Mesenchymal stem cell (in vitro differentiated cells and primary cell): ENCODE results near the gene ZNF512.
"Not testable (repeated sequence)": the region's sequence is repeated elsewhere in the genome, so short reads cannot be mapped to it uniquely, and the experiment has no call there.

Source experiments
- DNase-seq: peaks from one replicate; pipeline ENCODE4 v3.0.0-alpha.2; 2013
- H2AFZ ChIP-seq: one replicate; pipeline ENCODE4 v1.6.1; 2013; ENCODE audit warnings: low read depth, mild to moderate bottlenecking, control low read depth, inconsistent platforms, low read length, moderate library complexity
- H2AK5ac ChIP-seq: 2 replicates; pipeline ENCODE4 v1.6.1; 2013; ENCODE audit warnings: low read length, moderate library complexity, mild to moderate bottlenecking, inconsistent platforms; ENCODE audit not compliant: severe bottlenecking
- H2BK120ac ChIP-seq: one replicate; pipeline ENCODE4 v1.6.1; 2013; ENCODE audit warnings: low read depth, mild to moderate bottlenecking, inconsistent platforms, low read length, moderate library complexity
- H2BK12ac ChIP-seq, 2 experiments: one replicate each; pipeline ENCODE4 v1.6.1; 2013; ENCODE audit warnings: inconsistent platforms in 2 of 2, low read length in 2 of 2, mild to moderate bottlenecking in 2 of 2, moderate library complexity in 2 of 2, control low read depth in 1 of 2
- H2BK15ac ChIP-seq: one replicate; pipeline ENCODE4 v1.6.1; 2013; ENCODE audit warnings: mild to moderate bottlenecking, low read depth, inconsistent platforms; ENCODE audit not compliant: poor library complexity, severe bottlenecking
- H2BK5ac ChIP-seq: 2 replicates; pipeline ENCODE4 v1.6.1; 2013; ENCODE audit warnings: low read depth, mild to moderate bottlenecking, low read length, control low read depth, inconsistent platforms; ENCODE audit not compliant: poor library complexity, severe bottlenecking
- H3K14ac ChIP-seq, 2 experiments: one replicate each; pipeline ENCODE4 v1.6.1; 2013; ENCODE audit warnings: inconsistent platforms in 2 of 2, low read length in 2 of 2, control low read depth in 1 of 2, mild to moderate bottlenecking in 1 of 2, moderate library complexity in 1 of 2
- H3K18ac ChIP-seq, 2 experiments: one replicate each; pipeline ENCODE4 v1.6.1; 2013; ENCODE audit warnings: inconsistent platforms in 2 of 2, low read length in 2 of 2, control low read depth in 1 of 2, low read depth in 1 of 2, mild to moderate bottlenecking in 1 of 2
- H3K23ac ChIP-seq, 2 experiments: one replicate each; pipeline ENCODE4 v1.6.1; 2013; ENCODE audit warnings: inconsistent platforms in 2 of 2, low read length in 2 of 2, mild to moderate bottlenecking in 2 of 2, moderate library complexity in 2 of 2, control low read depth in 1 of 2
- H3K27ac ChIP-seq: 2 replicates; pipeline ENCODE4 v1.5.1; 2013; ENCODE audit warnings: mild to moderate bottlenecking, moderate library complexity, low read length, control low read depth, inconsistent platforms; ENCODE audit not compliant: poor library complexity, severe bottlenecking
- H3K27me3 ChIP-seq, 2 experiments: 2 replicates each; pipeline versions ENCODE4 v1.6.1 to v1.7.0; 2013; ENCODE audit warnings: low read length in 2 of 2, mild to moderate bottlenecking in 2 of 2, moderate library complexity in 2 of 2, control low read depth in 1 of 2, inconsistent platforms in 1 of 2; ENCODE audit not compliant: control insufficient read depth in 1 of 2, insufficient read depth in 1 of 2
- H3K36me3 ChIP-seq, 2 experiments: 2 replicates each; pipeline versions ENCODE4 v1.6.1 to v1.7.0; 2013; ENCODE audit warnings: low read length in 2 of 2, control low read depth in 1 of 2, inconsistent platforms in 1 of 2, low read depth in 1 of 2, mild to moderate bottlenecking in 1 of 2; ENCODE audit not compliant: insufficient read depth in 2 of 2, control insufficient read depth in 1 of 2
- H3K4ac ChIP-seq, 2 experiments: one replicate each; pipeline ENCODE4 v1.6.1; 2013; ENCODE audit warnings: inconsistent platforms in 2 of 2, low read length in 2 of 2, mild to moderate bottlenecking in 2 of 2, moderate library complexity in 2 of 2, control low read depth in 1 of 2, low read depth in 1 of 2
- H3K4me1 ChIP-seq: 2 replicates; pipeline ENCODE4 v1.6.1; 2013; ENCODE audit warnings: low read depth, low read length, control low read depth; ENCODE audit not compliant: control insufficient read depth, insufficient read depth
- H3K4me2 ChIP-seq: 2 replicates; pipeline ENCODE4 v1.6.1; 2013; ENCODE audit warnings: low read length, mild to moderate bottlenecking, inconsistent platforms; ENCODE audit not compliant: poor library complexity, severe bottlenecking
- H3K4me3 ChIP-seq, 2 experiments: 2 replicates each; pipeline versions ENCODE4 v1.5.1 to v1.7.0; 2013; ENCODE audit warnings: low read length in 2 of 2, mild to moderate bottlenecking in 2 of 2, control low read depth in 1 of 2, low read depth in 1 of 2; ENCODE audit not compliant: insufficient read depth in 1 of 2
- H3K79me1 ChIP-seq: replicated peaks from 2 replicates; pipeline ENCODE4 v1.6.1; 2013; ENCODE audit warnings: mild to moderate bottlenecking, control low read depth, low read length, inconsistent platforms; ENCODE audit not compliant: poor library complexity, severe bottlenecking
- H3K9ac ChIP-seq: 2 replicates; pipeline ENCODE4 v1.7.0; 2013; ENCODE audit warnings: mild to moderate bottlenecking, low read length, moderate library complexity
- H3K9me3 ChIP-seq: 2 replicates; pipeline ENCODE4 v1.7.0; 2013; ENCODE audit warnings: mild to moderate bottlenecking, low read length; ENCODE audit not compliant: control insufficient read depth
- H4K8ac ChIP-seq: one replicate; pipeline ENCODE4 v1.6.1; 2013; ENCODE audit warnings: inconsistent platforms, mild to moderate bottlenecking, low read length, moderate library complexity
- H4K91ac ChIP-seq: one replicate; pipeline ENCODE4 v1.6.1; 2013; ENCODE audit warnings: mild to moderate bottlenecking, low read length, inconsistent platforms
- WGBS: methylation state at CpG from one replicate; pipeline ENCODE4 v1.1.7; 2013; ENCODE audit warnings: mixed read lengths; 5-methylcytosine and 5-hydroxymethylcytosine counted together

ZNF512 gene

DNA sequence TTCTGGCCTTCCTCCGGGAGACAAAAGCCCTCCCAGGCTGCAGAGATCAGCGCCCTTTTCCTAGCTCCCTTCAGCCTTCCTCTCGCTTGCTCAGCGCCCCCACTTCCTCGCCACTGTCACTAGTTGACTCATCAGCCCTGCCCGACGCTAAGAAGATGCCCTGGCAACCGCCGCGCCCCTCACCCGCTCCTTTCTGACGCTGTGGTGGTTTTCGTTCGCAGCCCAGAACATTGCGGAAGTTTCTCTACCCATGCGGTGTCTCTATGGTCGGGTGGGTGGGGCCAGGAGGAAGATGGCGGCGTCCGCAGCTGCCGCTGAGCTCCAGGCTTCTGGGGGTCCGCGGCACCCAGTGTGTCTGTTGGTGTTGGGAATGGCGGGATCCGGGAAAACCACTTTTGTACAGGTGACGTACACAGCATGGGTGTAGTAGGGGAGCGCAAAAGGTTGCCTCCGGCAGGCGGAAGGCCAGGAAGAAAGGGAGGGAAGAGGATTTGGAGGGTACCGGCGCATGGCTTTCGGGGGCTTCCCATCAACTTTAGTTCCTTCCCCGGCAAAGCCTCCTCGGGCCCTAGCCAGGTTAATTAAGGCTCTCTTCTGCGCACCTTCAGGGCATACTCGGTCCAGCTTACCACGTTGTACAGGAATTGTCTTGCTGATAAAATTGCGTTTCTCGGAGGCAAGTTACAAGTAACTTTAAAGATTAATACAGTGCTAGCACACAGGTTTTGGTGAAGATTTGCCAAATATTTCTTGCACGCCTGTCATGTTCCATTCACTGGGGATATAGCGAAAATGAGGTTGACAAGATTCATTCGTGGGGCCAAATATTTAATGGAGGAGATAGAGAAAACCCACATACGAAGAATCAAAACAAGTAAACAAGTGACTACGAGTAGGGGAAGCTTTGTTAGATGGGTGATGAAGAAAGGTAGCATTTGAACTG, 46.2 kb downstream of the ZNF512 start, which contains the start of the genes CCDC121 and GPN1:
TSS of gene CCDC121 (minus strand) at position 246 of the 943 bp plus-strand sequence. CDS start 1,213 bp downstream, outside the sequence.
TSS of gene GPN1 (plus strand) at position 284 of the 943 bp plus-strand sequence. CDS start at position 293, 9 bp downstream.
- H3K27ac ChIP-seq = peak within 1 kb of the TSS; percentile 98
- 2% methylated on average over 42 of the region's 44 CpGs for WGBS
- H3K27me3 ChIP-seq = no peaks in the 10 kb centered on the region
- peak within 1 kb of the TSS; percentile 74 to 88 for H3K18ac ChIP-seq
- H3K23ac ChIP-seq = peak within 1 kb of the TSS in 1 of 2 experiments; percentile 46
- H3K4me3 ChIP-seq = peak within 1 kb of the TSS; percentile 75 to 95
- H4K91ac ChIP-seq = peak within 1 kb of the TSS; percentile 66
- H3K9ac ChIP-seq = peak within 1 kb of the TSS; percentile 97
- H2BK5ac ChIP-seq = peak within 1 kb of the TSS; percentile 98
- H3K4ac ChIP-seq = peak within 1 kb of the TSS; percentile 80 to 92
- peaks cover 9% of the 10 kb centered on the region for H3K79me1 ChIP-seq
- H3K14ac ChIP-seq = peak within 1 kb of the TSS in 1 of 2 experiments; percentile 89
- peak within 1 kb of the TSS; percentile 74 for H2BK15ac ChIP-seq
- H3K9me3 ChIP-seq = no peaks in the 10 kb centered on the region
- H4K8ac ChIP-seq = peak within 1 kb of the TSS; percentile 72
- DNase-seq = peak; percentile 97
- H2BK12ac ChIP-seq = peak within 1 kb of the TSS in 1 of 2 experiments; percentile 78
- H3K4me2 ChIP-seq = peak within 1 kb of the TSS; percentile 98
- no peak within 1 kb of the TSS for H2BK120ac ChIP-seq
- H2AFZ ChIP-seq = peak within 1 kb of the TSS; percentile 100
- peak within 1 kb of the TSS; percentile 40 for H2AK5ac ChIP-seq
- H3K36me3 ChIP-seq = peaks cover 7 to 50% of the 10 kb centered on the region in 2 experiments
- H3K4me1 ChIP-seq = peaks cover 6% of the 10 kb centered on the region

GRCh38 chr2:27630257-27630656, 47.4 kb downstream of the ZNF512 start:
- H3K4me1 ChIP-seq, H2BK5ac ChIP-seq, H3K9ac ChIP-seq, H2BK12ac ChIP-seq, H3K27me3 ChIP-seq, H3K4me2 ChIP-seq, H2BK15ac ChIP-seq, DNase-seq, H3K27ac ChIP-seq, H4K91ac ChIP-seq, H2AFZ ChIP-seq, H2BK120ac ChIP-seq, H3K9me3 ChIP-seq, H3K18ac ChIP-seq, H4K8ac ChIP-seq, H3K4ac ChIP-seq, H3K4me3 ChIP-seq, H2AK5ac ChIP-seq, H3K23ac ChIP-seq, H3K14ac ChIP-seq: not testable (repeated sequence)
- 93% methylated on average over 2 of the region's 2 CpGs for WGBS
- peaks cover 7 to 50% of the 10 kb centered on the region in 2 experiments for H3K36me3 ChIP-seq
- peaks cover 16% of the 10 kb centered on the region for H3K79me1 ChIP-seq

GRCh38 chr2:27634291-27634690, 51.4 kb downstream of the ZNF512 start:
- Histone ChIP-seq H3K23ac (no peak overlapping the region), H2BK15ac (no peak overlapping the region), H4K8ac (no peak overlapping the region), H3K4me3 (no peak overlapping the region), H3K4me2 (no peak overlapping the region), H2BK5ac (no peak overlapping the region), H2AK5ac (no peak overlapping the region), H2BK12ac (no peak overlapping the region), H3K4me1 (peaks cover 8% of the 10 kb centered on the region), H3K9me3 (no peaks in the 10 kb centered on the region), H3K27me3 (no peaks in the 10 kb centered on the region), H4K91ac (no peak overlapping the region), H3K18ac (no peak overlapping the region), H3K27ac (no peak overlapping the region), H3K14ac (no peak overlapping the region), H3K79me1 (peaks cover 20% of the 10 kb centered on the region), H2BK120ac (no peak overlapping the region), H3K4ac (no peak overlapping the region), H3K36me3 (peaks cover 22 to 76% of the 10 kb centered on the region in 2 experiments), H2AFZ (no peak overlapping the region), H3K9ac (no peak overlapping the region)
- no peak for DNase-seq
- 100% methylated on average over 1 of the region's 2 CpGs for WGBS

GRCh38 chr2:27636766-27637165, 53.9 kb downstream of the ZNF512 start:
- Histone ChIP-seq H3K9me3 (no peaks in the 10 kb centered on the region), H2AFZ (no peak overlapping the region), H3K4me2 (no peak overlapping the region), H3K27me3 (no peaks in the 10 kb centered on the region), H3K4me1 (peaks cover 2% of the 10 kb centered on the region), H3K18ac (no peak overlapping the region), H3K79me1 (peaks cover 22% of the 10 kb centered on the region), H2BK5ac (no peak overlapping the region), H3K4ac (no peak overlapping the region), H3K23ac (no peak overlapping the region), H3K27ac (no peak overlapping the region), H2BK15ac (no peak overlapping the region), H3K4me3 (no peak overlapping the region), H2AK5ac (no peak overlapping the region), H3K9ac (no peak overlapping the region), H4K8ac (no peak overlapping the region), H4K91ac (no peak overlapping the region), H3K14ac (no peak overlapping the region), H2BK12ac (no peak overlapping the region), H3K36me3 (peaks cover 33 to 87% of the 10 kb centered on the region in 2 experiments), H2BK120ac (no peak overlapping the region)
- DNase-seq = no peak
- 91% methylated on average over 5 of the region's 5 CpGs for WGBS
